ENCODE data around the gene CDO1. TPM values are rescaled to one million over a fixed set of nuclear protein-coding genes. Genes with fewer than 3 reads are reported as not detected.

Gene CDO1
- total RNA-seq, 4 donors from 2014 or later, result 127 to 207 (median 152) TPM

GRCh38 chr5:115842952-115843351 is 26.5 kb upstream of the CDO1 start:
- no peak for DNase-seq (ENCODE audit: low spot score)
- TF ChIP-seq CTCF (IDR thresholded peaks at IDR 0.05), result no peak
- no peak for ATAC-seq (ENCODE audit: low FRiP score)

DNA sequence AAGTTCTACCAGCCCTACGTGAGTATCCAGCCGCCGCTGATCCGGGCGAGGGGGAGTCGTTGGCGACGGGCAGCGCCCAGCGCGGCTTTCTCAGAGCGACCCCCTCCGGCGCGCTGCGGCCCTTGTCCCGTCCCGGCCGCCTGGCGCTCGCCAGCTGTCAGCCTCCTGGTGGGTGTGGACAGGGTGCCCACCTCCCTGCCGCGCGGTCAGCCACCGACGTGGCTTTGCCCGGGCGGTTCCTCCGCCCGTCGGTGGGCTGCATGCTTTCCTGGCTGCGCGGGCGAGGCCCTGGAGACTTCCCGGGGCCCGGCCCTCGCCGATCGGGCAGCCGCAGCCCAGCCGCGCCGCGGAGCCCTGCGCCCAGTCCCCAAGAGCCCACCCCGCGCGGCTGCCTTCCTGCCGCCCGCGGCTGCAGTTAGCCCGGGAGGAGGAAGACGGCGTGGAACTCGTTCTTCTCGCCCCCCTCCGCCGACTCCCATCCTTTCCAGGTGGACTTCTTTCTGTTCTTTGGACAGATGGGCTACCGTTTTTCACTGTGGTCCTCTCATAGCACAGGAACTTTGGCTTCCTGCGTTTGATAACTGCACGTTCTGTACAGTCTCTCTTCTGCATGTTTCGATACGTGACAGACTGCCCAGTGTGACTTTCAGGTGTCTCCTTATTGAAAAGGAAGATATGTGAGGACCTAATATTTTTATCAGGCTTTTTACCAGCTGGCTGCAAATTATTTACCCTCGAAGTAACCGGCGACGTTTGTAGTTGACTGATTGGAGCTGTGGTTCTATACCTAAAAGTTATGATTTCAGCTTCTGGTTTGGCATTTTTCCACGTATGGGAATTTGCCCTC is 25.9 kb upstream of the CDO1 start:
- ATAC-seq (ENCODE audit: low FRiP score) (peak; percentile 80), DNase-seq (ENCODE audit: low spot score) (no peak)
- no peak for TF ChIP-seq CTCF (IDR thresholded peaks at IDR 0.05)

DNA sequence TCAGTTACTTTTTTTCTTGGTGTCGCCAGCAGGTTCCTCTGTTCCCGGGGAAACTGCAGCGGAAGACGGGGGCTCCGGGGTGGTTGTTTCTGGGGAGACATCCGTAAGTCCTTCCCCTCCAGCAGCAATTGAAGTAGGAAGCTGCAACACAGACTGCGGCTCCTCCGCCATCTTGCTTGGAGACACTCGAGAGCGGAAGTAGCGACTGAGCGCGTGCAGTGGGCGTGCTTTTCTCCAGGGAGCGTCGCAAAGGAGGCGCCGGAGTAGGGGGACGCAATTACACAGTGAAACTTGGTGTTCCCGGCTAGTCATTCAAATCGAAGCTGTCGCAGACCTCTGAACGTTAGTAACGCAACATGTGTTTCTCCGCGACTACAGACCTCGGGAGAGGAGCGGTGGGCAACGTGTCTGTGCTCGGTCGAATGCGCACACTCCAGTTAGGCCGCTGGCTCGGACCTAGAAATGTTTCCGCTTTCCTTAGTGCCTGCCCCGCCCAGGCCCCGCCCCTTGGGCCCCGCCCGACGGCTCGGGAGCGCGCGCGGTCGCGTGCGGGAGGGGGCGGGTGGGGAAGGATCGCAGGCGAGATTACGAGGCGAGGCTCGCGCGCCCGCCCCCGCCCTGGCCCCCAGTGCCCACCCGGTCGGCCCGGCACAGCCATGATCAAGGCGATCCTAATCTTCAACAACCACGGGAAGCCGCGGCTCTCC is 25.1 kb upstream of the CDO1 start, which contains the start of the genes AP3S1 and ATG12:
AP3S1 (plus strand) TSS at position 554 of the 707 bp plus-strand sequence; CDS start at position 657, 103 bp downstream.
ATG12 (minus strand) TSS at position 184 of the 707 bp plus-strand sequence; CDS start at position 171, 13 bp downstream.
- TF ChIP-seq CTCF (IDR thresholded peaks at IDR 0.05), result no peak
- ATAC-seq (ENCODE audit: low FRiP score), result peak; percentile 98
- DNase-seq (ENCODE audit: low spot score), result peak; percentile 69

DNA sequence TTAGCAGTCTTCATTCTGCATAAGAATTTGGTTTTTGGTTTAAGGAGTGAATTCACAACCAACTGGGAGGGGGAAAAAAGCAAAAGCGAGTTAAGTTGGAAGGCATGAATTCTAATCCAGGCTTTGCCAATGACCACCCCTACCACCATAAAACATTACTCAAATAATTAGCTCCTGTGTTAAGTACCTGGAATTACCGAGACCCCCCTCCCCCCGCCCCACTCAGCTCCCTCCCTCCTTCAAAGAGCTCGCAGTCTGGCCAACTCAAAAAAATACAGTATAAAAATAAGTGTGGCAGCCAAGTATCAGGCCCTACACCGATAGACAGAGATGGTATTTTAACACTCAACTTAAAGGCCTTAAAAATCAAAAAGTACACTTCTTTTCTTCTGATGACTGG is 24.4 kb upstream of the CDO1 start:
- DNase-seq (ENCODE audit: low spot score) (no peak), ATAC-seq (ENCODE audit: low FRiP score) (no peak)
- TF ChIP-seq CTCF (IDR thresholded peaks at IDR 0.05), result no peak

DNA sequence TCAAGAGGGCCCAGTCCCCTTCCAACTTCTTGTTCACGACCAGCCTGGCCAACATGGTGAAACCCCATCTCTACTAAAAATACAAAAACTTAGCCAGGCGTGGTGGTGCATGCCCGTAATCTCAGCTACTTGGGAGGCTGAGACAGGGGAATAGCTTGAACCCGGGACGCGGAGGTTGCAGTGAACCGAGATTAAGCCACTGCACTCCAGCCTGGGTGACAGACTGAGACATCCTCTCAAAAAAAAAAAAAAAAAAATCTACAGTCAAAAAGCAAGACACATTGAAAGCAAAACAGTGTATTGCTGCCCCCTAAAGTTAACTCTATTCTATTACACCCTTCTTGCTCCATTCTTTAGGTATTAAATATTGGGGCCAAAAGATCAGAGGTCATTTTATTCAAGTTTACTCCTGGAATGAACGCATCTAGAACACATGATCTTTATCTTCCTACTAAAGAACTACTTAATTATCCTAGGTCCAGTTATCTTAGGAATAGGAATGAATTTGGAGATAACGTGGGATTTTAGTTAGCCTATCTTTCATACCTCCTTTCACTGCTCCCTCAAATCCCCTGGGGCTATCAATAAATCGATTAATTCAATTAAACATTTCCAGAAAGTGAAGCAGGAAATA is 22.5 kb upstream of the CDO1 start:
- peak in 1 of 3 donors; percentile 3 for TF ChIP-seq CTCF (IDR thresholded peaks at IDR 0.05)
- DNase-seq (ENCODE audit: low spot score), result no peak
- no peak for ATAC-seq (ENCODE audit: low FRiP score)

- no peak for ATAC-seq (ENCODE audit: low FRiP score)
- no peak for DNase-seq (ENCODE audit: low spot score)
- TF ChIP-seq CTCF (IDR thresholded peaks at IDR 0.05), result no peak
These were observed 19.0 kb upstream of the CDO1 start for GRCh38 chr5:115835481-115835880.

Measured in omental fat pad (tissue), 4 donors.